ENCODE data around the gene WAPL. TPM values are rescaled to one million over a fixed set of nuclear protein-coding genes. Genes with fewer than 3 reads are reported as not detected.

The WAPL gene
- total RNA-seq, 1 donor: 40.2 TPM

DNA sequence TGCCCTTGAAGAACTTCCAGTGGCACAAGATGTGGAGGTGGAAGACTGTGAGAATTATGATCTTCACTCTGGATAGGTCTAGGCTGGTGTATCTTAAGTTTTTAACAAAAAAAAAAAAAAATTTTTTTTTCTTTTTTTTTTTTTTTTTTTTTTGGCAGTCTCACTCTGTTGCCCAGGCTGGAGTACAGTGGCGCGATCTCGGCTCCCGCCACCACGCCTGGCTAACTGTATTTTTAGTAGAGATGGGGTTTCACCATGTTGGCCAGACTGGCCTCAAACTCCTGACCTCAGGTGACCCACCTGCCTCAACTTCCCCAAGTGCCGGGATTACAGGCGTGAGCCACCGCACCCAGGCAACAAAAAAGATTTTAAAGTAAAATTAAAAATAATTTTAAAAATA lies 37.9 kb downstream of the WAPL start:
- Histone ChIP-seq H3K27me3 (ENCODE audit: insufficient read depth, low read length) (no peaks in the 10 kb centered on the region), H4K20me1 (ENCODE audit: insufficient read depth, low read length) (no peaks in the 10 kb centered on the region), H3K27ac (ENCODE audit: low read depth, low read length) (no peak overlapping the region), H3K79me2 (ENCODE audit: insufficient read depth, low read length) (peaks cover 54% of the 10 kb centered on the region), H3K4me3 (ENCODE audit: insufficient read depth, low read length) (no peak overlapping the region), H3K36me3 (ENCODE audit: insufficient read depth, low read length) (peaks cover 19% of the 10 kb centered on the region), H3K9me3 (ENCODE audit: low read depth, low read length) (no peaks in the 10 kb centered on the region), H2AFZ (ENCODE audit: low read length) (no peak overlapping the region), H3K4me2 (ENCODE audit: insufficient read depth, low read length) (no peak overlapping the region), H3K4me1 (ENCODE audit: insufficient read depth, low read length) (no peaks in the 10 kb centered on the region)
- DNase-seq (ENCODE audit: insufficient read length, low spot score, missing footprints): no peak
- TF ChIP-seq CTCF (IDR thresholded peaks at IDR 0.05; ENCODE audit: extremely low read depth, low read depth, low read length): no peak

DNA sequence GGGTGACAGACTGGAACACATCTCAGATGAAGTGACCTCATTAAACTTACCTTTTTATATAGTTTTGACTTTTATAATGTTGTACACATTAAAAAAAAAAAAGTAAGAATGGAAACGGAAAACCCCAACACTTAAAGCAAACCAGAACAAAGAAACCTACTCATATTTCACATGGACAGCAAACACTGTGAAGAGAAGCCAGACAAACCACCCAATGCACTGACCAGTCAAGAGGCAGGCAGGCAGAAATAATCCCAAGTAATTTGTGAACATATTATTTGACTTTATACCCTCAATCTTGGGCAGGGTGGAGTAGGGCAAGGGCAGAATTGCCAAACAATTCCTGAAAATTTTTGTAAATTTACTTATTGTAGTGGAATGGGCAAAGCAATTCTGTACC lies 39.8 kb downstream of the WAPL start:
- Histone ChIP-seq H3K4me1 (ENCODE audit: insufficient read depth, low read length) (no peaks in the 10 kb centered on the region), H3K79me2 (ENCODE audit: insufficient read depth, low read length) (peaks cover 50% of the 10 kb centered on the region), H3K27me3 (ENCODE audit: insufficient read depth, low read length) (no peaks in the 10 kb centered on the region), H3K36me3 (ENCODE audit: insufficient read depth, low read length) (peaks cover 26% of the 10 kb centered on the region), H4K20me1 (ENCODE audit: insufficient read depth, low read length) (peaks cover 3% of the 10 kb centered on the region), H3K27ac (ENCODE audit: low read depth, low read length) (no peak overlapping the region), H2AFZ (ENCODE audit: low read length) (no peak overlapping the region), H3K4me3 (ENCODE audit: insufficient read depth, low read length) (no peak overlapping the region), H3K4me2 (ENCODE audit: insufficient read depth, low read length) (no peak overlapping the region), H3K9me3 (ENCODE audit: low read depth, low read length) (no peaks in the 10 kb centered on the region)
- DNase-seq (ENCODE audit: insufficient read length, low spot score, missing footprints): no peak
- TF ChIP-seq CTCF (IDR thresholded peaks at IDR 0.05; ENCODE audit: extremely low read depth, low read depth, low read length): no peak

DNA sequence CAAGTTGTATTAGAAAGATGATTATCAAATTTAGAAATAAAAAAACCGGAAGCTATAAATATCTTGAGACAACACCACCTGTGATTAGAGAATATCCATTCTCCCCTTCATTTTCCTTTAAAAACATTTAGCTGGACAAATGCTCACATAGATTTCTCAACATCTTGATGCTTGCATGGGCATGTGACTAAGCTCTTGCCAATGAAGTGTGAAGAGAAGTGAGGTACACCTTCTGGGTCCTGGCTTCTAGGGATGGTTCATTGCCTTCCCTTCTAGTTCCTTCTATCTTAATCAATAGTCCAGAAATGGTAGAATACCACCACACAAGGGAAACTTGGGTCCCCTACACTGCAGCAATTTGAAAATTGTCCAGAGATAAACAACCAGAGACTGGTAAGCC lies 41.0 kb downstream of the WAPL start:
- peaks cover 26% of the 10 kb centered on the region for H3K36me3 ChIP-seq (ENCODE audit: insufficient read depth, low read length)
- no peak for DNase-seq (ENCODE audit: insufficient read length, low spot score, missing footprints)
- no peaks in the 10 kb centered on the region for H3K27me3 ChIP-seq (ENCODE audit: insufficient read depth, low read length)
- H2AFZ ChIP-seq (ENCODE audit: low read length): no peak overlapping the region
- H3K9me3 ChIP-seq (ENCODE audit: low read depth, low read length): no peaks in the 10 kb centered on the region
- peaks cover 44% of the 10 kb centered on the region for H3K79me2 ChIP-seq (ENCODE audit: insufficient read depth, low read length)
- H4K20me1 ChIP-seq (ENCODE audit: insufficient read depth, low read length): peaks cover 3% of the 10 kb centered on the region
- H3K4me1 ChIP-seq (ENCODE audit: insufficient read depth, low read length): no peaks in the 10 kb centered on the region
- H3K4me3 ChIP-seq (ENCODE audit: insufficient read depth, low read length): no peak overlapping the region
- H3K27ac ChIP-seq (ENCODE audit: low read depth, low read length): no peak overlapping the region
- H3K4me2 ChIP-seq (ENCODE audit: insufficient read depth, low read length): no peak overlapping the region
- no peak for TF ChIP-seq CTCF (IDR thresholded peaks at IDR 0.05; ENCODE audit: extremely low read depth, low read depth, low read length)

GRCh38 chr10:86472061-86472460 lies 49.5 kb downstream of the WAPL start:
- no peak overlapping the region for H3K4me3 ChIP-seq (ENCODE audit: insufficient read depth, low read length)
- no peak overlapping the region for H3K4me2 ChIP-seq (ENCODE audit: insufficient read depth, low read length)
- DNase-seq (ENCODE audit: insufficient read length, low spot score, missing footprints): no peak
- H3K27ac ChIP-seq (ENCODE audit: low read depth, low read length): no peak overlapping the region
- peaks cover 52% of the 10 kb centered on the region for H3K36me3 ChIP-seq (ENCODE audit: insufficient read depth, low read length)
- no peak overlapping the region for H2AFZ ChIP-seq (ENCODE audit: low read length)
- no peaks in the 10 kb centered on the region for H4K20me1 ChIP-seq (ENCODE audit: insufficient read depth, low read length)
- TF ChIP-seq CTCF (IDR thresholded peaks at IDR 0.05; ENCODE audit: extremely low read depth, low read depth, low read length): no peak
- no peaks in the 10 kb centered on the region for H3K27me3 ChIP-seq (ENCODE audit: insufficient read depth, low read length)
- no peaks in the 10 kb centered on the region for H3K4me1 ChIP-seq (ENCODE audit: insufficient read depth, low read length)
- H3K9me3 ChIP-seq (ENCODE audit: low read depth, low read length): no peaks in the 10 kb centered on the region
- peaks cover 20% of the 10 kb centered on the region for H3K79me2 ChIP-seq (ENCODE audit: insufficient read depth, low read length)
